Astrocyte of the hippocampus (primary cell): Measurements from ENCODE around the gene SSBP3.

Experiments
- DNase-seq: peaks from one replicate; pipeline ENCODE4 v3.0.0; 2011; ENCODE audit warnings: low read depth, low spot score

Gene SSBP3

DNA sequence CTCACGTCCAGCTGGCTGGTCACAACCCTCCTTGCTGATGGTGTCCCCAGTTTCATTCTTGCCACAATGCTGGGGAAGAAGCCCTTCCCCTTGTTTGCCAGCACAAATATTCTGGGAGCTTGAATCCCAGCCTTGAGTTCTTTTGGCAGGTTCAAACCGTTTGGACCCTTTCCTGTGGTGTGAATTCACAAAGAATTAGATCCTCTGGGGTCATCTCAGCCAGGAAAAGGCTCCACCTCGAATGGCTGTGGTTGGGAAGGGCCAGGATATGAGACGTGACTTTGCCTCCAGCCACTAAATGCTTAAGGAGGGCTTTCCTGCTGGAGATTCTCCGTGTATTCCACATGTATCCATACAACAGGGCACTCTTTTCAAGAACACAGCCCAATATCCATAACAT, 139.3 kb downstream of the SSBP3 start:
- no peak for DNase-seq

DNA sequence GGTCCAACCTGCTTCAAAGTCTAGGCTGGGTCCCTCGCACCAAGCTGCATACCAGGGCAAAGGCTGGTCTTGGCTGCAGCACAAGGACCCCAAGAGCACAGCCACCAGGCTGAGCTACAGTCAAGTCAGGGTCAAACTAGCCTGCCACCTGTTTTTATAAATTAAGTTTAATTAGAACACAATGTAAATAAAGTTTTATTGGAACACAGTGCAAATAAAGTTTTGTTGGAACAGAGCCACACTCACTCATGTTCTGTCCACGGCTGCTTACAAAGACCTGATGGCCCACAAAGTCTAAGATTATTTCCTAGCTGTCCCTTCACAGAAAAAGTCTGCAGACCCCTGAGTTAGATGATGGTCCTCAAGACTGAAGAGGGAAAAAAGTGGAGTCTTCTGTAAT, 140.0 kb downstream of the SSBP3 start:
- no peak for DNase-seq

GRCh38 chr1:54265659-54266058, 140.5 kb downstream of the SSBP3 start:
- no peak for DNase-seq

DNA sequence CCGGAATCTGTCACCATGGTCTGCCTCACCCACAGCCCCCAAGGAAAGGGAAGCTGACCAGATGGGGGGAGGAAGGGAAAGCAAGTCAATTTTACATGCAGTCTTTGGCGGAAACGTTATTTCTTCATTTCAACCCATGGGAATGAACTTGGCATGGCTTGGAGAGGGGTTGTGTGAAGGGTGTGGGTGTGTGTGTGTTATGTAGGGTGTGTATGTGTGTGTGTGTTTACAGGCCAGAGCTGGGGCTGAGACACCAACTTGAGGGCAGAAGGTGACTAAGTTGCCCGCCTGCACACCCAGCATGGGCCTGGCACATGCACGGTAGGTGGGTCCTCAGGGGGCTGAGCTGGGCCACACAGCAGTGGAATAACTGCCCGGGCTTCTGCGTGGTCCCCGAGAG, 141.1 kb downstream of the SSBP3 start:
- no peak for DNase-seq

DNA sequence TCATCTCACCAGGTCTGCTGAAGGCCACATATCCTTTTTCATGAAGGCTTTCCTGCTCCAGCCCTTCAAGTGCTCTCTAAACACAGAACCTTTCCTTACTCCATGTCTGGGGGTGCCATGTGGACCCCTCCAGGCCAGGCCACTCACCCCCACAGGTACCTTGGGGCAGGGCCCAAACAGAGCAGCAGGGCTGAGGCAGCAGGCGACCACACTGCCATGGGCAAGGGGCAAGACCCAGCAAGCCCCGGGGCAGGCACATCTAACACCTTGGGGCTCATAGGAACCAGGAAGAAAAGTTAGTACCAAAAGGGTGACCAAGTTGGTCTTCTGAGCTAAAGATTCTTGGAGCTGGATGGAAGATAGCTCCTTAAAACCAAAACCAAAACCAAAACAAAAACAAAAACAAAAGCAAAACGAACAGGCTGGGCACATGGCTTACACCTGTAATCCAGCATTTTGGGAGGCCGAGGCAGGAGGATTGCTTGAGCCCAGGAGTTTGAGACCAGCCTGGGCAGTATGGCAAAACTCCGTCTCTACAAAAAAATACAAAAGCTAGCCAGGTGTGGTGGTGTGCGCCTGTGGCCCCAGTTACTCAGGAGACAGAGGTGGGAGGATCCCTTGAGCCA, 142.5 kb downstream of the SSBP3 start:
- no peak for DNase-seq

DNA sequence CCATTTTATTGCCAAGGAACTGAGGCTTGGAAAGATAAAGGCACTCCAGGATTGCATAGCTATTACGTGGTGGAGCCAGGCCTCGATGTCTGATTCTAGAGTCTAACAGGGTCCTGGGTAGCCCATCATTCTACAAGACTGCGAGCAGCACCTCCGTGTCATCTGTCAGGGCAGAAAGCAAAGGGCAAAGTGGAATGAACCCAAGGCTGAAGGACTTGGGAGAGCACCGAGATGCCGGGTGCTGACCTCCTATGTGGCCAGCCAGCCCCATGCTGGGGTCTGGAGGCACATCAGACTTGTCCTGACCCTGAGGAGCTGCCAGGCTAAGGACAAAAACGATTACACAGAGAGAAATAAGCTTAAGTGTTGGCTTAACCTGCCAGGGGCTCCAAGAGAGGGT, 143.9 kb downstream of the SSBP3 start:
- DNase-seq: no peak

DNA sequence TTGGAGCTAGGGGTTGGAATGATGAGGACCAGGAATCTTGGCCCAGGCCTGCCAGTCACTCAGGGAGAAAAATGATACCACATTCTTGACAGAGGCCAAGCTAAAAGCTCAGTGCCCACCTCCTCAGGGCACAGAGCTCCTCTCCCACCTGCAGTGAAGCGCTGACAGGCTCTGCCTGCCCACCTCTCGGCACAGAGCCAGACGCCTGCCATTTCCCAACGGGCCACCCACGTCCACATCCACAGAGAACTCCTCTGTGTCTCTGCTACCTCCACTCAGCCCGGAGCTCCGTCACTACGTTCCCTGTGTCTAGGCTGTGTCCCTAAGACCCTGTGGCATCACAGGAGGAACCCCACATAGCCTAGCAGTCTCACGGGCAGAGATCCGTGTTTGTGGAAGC, 145.4 kb downstream of the SSBP3 start:
- no peak for DNase-seq

GRCh38 chr1:54259546-54260140, 146.6 kb downstream of the SSBP3 start:
- no peak for DNase-seq

GRCh38 chr1:54257876-54258275, 148.3 kb downstream of the SSBP3 start:
- no peak for DNase-seq

- DNase-seq: no peak
Observed at GRCh38 chr1:54257346-54257620, 148.9 kb downstream of the SSBP3 start.

DNA sequence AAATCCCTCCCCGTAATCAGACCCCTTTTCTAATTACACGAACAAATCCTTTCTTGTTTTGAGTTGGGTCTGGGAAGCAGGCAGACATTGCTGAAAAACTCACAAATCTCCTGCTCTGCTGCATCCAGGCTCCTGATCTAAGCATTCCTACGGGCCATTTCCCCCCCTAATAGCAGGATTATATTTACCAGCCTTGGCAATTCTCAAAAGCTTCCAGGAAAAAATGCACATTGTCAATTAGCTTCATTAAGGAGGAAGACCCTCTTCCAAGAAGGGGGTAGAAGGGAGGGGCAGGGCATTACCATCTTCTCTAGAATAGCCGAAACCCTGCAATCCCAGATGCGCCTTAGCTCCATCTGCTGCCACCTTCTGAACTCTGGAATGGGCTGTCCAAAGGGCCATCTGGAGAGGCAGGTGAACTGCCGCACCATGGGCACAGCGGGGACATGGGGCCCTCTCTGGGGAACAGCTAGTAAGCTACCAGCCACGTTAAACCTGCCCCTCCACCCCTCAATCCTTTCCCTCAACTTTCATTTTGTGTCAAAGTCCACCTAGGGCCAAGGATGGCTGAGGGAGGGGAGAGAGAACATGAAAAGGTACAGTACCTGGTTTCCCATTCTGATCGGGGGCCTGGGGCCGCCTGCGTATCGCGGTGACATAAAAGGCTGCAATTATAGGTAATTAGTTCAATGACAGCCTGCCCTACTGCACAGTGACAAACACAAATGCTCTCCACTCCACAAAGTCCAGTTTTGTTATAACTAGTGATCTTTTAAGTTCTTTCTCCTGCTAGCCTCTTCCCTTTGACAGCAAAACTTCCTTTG, 149.5 kb downstream of the SSBP3 start:
- no peak for DNase-seq

- DNase-seq: no peak
Observed at GRCh38 chr1:54255026-54255702, 151.0 kb downstream of the SSBP3 start.

- DNase-seq: peak; percentile 48
Observed at GRCh38 chr1:54254055-54254454, 152.1 kb downstream of the SSBP3 start.

DNA sequence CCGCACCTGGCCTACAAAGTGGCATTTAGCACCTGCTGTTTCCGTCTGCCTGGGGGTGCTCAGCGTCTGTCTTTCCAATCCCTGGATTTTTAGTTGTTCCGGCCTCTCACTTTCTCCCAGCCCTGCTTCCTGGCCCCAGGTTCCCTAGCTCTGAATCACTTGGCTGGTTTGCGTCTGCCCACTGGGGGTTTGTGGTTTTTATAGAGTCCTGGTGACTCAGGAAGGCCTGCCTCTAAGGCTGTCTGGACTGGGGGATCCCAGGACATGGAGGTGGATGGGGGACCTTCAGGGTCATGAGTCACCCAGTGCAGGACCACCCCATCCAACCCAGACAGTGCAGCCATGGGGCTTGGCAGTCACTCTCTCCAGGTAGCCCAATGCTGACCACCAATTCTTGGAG, 152.7 kb downstream of the SSBP3 start:
- peak; percentile 95 for DNase-seq

DNA sequence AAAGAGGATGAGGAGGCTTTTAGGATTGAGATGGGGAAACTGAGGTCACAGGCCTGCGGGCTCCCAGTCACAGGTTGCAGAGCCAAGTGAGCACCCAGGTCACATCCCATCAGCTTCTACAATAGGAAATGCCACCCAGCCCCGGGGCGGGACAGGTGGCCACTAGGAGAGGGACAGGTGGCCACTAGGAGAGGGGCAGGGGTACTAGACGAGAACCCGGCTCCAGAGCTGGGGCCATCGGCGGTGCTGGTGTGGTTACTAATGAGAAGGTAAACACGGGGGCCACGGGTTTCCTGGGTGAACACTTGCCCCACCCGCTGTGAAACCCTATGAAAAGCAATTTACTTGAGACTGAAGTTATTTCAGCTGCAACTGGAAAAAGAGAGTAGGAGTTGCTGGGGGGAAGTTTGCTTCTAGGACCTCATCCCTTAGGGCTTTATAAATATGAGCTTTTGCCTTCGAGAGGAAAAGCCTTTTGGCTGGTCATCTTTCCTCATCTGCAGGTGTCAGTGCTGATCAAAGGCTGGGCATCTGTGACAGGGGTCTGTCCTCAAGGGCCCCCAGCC, 153.7 kb downstream of the SSBP3 start:
- no peak for DNase-seq

DNA sequence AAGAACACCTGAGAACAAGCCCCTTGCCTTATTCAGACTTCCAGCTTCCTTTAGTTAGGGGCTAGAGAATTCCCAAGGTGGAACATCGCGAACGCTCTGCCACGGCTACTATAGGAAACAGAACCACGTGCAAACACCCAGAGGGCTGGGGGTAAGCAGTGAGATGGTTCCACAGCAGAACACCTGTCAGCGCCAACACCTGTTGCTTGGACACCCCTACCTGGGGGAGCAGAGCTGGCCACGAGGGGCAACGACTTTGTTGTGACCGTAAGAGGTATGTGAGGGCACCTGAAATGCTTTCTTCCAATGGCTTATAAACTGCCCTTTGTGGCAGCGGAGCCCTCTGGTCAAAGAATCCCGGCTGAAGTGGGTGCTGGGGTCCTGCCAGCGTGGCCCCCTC, 155.5 kb downstream of the SSBP3 start:
- no peak for DNase-seq

- peak; percentile 72 for DNase-seq
Observed at GRCh38 chr1:54249819-54250435, 156.3 kb downstream of the SSBP3 start.

DNA sequence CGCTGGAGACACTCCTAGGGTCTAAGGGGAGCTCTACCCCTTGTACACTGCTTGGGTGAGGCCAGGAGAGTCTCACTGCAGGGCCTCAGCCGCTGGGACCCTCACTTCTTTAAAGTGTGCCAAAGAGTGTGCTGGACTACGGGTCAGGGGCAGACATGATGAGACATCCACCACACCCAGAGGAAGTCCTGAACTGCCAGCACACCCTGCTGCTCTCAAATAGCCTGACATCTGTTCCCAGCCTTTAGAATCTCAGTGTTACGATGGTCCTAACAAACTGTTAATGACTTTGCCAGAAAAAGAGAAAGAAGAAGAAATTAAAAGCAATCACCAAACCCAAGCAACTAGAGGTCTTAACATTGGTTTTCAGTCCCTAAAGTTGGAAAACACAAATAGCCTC, 157.2 kb downstream of the SSBP3 start:
- no peak for DNase-seq

- no peak for DNase-seq
Observed at GRCh38 chr1:54247863-54248515, 158.2 kb downstream of the SSBP3 start.

DNA sequence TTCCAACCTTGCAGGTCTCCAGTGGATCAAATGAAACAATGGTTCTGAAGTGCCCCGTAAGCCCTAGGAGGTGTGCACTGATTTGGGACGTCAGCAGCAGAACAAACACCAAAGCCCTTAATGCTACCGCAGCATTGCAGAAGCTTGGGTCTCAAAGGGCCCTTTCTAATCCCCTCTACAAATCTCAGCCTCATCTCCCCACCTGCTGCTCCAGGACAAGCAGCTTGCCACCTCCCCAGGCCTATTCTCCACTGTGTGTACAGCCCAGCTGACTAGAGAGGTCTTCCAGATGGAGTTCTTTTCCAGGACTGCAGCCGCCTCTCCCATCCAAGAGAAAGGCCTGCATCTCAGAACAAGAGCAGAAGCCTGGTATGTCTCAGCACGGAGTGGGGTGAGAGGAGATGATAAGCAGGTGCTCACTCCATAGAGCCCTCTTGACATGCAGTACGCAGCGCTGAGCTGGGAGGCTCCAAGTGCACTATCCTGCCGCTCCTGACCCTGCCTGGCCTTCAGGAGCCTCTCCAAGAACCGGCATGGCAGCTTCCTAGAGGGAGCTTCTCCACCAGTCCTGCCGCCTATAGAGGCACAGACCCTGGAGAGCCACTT, 160.0 kb downstream of the SSBP3 start:
- DNase-seq: no peak

DNA sequence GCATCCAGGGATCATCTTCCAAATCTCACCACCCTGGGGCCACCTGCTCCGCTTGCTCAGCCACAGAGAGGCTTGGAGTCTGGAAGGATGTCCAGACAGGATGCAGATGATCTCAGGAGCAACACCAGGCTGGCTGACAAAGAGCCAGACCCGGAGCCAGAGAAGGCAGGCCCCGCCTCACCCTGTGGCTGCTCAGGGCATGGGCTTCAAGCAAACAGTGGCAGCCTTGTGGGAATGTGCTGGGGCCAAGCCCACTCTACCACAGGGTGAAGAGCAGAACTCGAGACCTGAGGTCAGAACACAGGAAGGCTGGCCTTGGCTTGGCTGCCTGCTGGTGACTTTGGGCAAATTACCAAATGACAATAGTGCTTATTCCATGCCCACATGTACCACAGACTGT, 160.7 kb downstream of the SSBP3 start:
- DNase-seq: peak; percentile 50
